ENCODE data around the gene RASGRF2. TPM values are rescaled to one million over a fixed set of nuclear protein-coding genes. Genes with fewer than 3 reads are reported as not detected.

RASGRF2 gene
- total RNA-seq, 4 donors from 2014 or later, result 3.3 to 26.4 (median 12.3) TPM

DNA sequence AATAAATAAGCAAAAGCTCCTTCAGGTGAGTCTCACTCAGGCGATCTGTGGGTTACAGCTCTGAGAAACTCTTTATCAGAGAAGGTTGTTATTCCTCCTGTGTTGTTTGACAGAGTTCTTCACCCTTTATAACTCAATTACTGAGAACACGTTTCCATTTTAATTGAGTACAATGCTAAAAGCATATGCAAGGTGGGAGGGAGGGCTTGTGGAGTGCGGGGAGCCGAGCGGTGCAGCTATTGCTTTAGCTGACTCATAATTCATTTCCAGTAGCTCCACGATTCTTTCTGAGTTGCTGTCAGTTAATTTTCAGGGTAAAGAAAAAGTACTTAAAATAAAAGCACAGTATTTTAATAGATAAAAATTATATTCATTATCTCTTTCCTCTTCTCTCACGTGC is 168.3 kb downstream of the RASGRF2 start:
- intact Hi-C loops (cut with DNase I; ENCODE audit: low total_unique reads), result no loop called here
- Histone ChIP-seq H3K27ac (no peak overlapping the region), H3K4me1 (no peaks in the 10 kb centered on the region), H3K27me3 (no peaks in the 10 kb centered on the region), H3K4me3 (no peak overlapping the region), H3K9me3 (no peaks in the 10 kb centered on the region), H3K36me3 (no peaks in the 10 kb centered on the region)
- no peak for DNase-seq
- TF ChIP-seq POLR2A (IDR thresholded peaks at IDR 0.05), result no peak
- TF ChIP-seq, protein P1, sequence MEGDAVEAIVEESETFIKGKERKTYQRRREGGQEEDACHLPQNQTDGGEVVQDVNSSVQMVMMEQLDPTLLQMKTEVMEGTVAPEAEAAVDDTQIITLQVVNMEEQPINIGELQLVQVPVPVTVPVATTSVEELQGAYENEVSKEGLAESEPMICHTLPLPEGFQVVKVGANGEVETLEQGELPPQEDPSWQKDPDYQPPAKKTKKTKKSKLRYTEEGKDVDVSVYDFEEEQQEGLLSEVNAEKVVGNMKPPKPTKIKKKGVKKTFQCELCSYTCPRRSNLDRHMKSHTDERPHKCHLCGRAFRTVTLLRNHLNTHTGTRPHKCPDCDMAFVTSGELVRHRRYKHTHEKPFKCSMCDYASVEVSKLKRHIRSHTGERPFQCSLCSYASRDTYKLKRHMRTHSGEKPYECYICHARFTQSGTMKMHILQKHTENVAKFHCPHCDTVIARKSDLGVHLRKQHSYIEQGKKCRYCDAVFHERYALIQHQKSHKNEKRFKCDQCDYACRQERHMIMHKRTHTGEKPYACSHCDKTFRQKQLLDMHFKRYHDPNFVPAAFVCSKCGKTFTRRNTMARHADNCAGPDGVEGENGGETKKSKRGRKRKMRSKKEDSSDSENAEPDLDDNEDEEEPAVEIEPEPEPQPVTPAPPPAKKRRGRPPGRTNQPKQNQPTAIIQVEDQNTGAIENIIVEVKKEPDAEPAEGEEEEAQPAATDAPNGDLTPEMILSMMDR (IDR thresholded peaks at IDR 0.05), result no peak

DNA sequence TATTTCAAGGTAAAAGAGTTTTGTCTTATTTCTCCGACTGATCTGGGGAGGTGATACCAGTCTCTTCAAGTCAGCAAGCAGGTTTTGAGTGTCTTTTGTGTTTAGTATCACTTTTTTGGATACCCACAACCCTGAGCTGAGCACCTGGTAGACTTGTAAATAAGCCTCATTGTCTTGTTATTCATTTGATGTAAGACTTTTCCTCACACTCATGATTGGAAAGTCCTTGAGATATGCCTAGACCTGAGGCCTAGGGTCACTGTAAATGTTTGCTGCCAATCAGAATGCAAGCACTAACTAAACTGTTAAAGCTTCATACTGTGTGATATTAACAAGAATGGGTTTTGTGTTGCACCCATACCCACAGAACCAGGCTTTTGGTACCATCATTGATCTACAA is 172.2 kb downstream of the RASGRF2 start:
- Histone ChIP-seq H3K9me3 (no peaks in the 10 kb centered on the region), H3K4me3 (no peak overlapping the region), H3K27ac (no peak overlapping the region), H3K4me1 (no peaks in the 10 kb centered on the region), H3K27me3 (no peaks in the 10 kb centered on the region), H3K36me3 (no peaks in the 10 kb centered on the region)
- no peak for DNase-seq
- TF ChIP-seq, protein P1 (IDR thresholded peaks at IDR 0.05), result no peak
- TF ChIP-seq POLR2A (IDR thresholded peaks at IDR 0.05), result no peak
- intact Hi-C loops (cut with DNase I; ENCODE audit: low total_unique reads), result no loop called here

DNA sequence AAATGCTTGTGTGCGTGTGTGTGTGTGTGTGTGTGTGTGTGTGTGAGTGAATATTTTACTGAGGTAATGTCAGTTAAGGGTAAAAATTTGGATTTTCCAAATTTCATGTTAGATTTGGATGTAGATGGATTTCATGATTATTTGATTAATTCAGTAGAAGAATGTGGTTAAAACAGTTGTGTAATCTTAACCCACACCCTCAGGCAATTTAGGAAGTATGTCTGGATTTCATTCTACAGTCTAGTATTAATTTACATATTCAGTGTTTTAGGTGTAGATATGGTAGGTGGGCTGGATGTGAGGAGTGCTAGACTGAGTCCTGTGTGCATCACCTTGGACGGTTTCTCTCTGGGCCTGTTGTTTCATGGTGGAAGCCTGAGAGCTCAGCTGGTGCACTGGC is 173.9 kb downstream of the RASGRF2 start:
- intact Hi-C loops (cut with DNase I; ENCODE audit: low total_unique reads), result no loop called here
- no peak overlapping the region for H3K27ac ChIP-seq
- TF ChIP-seq, protein P1 (IDR thresholded peaks at IDR 0.05), result no peak
- no peak for TF ChIP-seq POLR2A (IDR thresholded peaks at IDR 0.05)
- no peak for DNase-seq
- no peaks in the 10 kb centered on the region for H3K27me3 ChIP-seq
- no peaks in the 10 kb centered on the region for H3K9me3 ChIP-seq
- no peaks in the 10 kb centered on the region for H3K36me3 ChIP-seq
- no peaks in the 10 kb centered on the region for H3K4me1 ChIP-seq
- H3K4me3 ChIP-seq, result no peak overlapping the region

DNA sequence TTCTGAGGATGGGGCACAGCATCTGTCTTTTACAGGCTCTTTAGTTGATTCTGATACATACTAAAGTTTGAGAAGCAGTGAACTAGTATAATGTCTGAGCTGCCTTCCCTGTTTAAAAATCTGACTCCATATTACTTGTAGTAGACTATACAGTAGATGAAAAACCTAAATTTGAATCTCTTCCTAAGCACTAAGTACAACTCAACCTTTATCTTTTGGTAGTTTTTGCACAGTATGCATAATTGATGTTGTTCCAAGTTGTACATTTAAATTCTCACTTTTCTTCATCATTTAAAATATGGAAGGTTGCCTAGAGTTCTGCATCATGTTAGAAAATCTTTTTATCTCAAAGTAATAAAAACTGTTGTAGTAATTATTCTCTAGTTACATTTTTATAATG is 174.4 kb downstream of the RASGRF2 start:
- intact Hi-C loops (cut with DNase I; ENCODE audit: low total_unique reads), result no loop called here
- H3K4me1 ChIP-seq, result no peaks in the 10 kb centered on the region
- H3K36me3 ChIP-seq, result no peaks in the 10 kb centered on the region
- no peak for DNase-seq
- no peaks in the 10 kb centered on the region for H3K9me3 ChIP-seq
- no peak overlapping the region for H3K4me3 ChIP-seq
- H3K27ac ChIP-seq, result no peak overlapping the region
- no peaks in the 10 kb centered on the region for H3K27me3 ChIP-seq
- no peak for TF ChIP-seq POLR2A (IDR thresholded peaks at IDR 0.05)
- TF ChIP-seq, protein P1 (IDR thresholded peaks at IDR 0.05), result no peak

DNA sequence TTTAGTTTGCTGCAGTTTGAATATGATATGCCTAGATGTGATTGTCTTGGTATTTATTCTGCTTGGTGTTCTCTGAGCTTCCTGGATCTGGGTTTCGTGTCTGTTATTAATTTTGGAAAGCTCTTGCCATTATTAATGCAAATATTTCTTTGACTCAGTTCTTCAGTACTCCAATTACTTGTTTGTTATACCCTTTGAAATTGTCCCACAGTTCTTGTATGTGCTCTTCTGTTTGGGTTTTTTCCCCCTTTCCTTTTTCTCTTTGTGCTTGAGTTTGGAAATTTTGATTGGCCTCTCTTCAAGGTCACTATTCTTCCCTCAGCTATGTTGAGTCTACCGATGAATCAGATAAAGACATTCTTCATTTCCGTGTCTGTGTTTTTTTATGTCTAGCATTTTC is 176.4 kb downstream of the RASGRF2 start:
- TF ChIP-seq, protein P1 (IDR thresholded peaks at IDR 0.05), result no peak
- TF ChIP-seq POLR2A (IDR thresholded peaks at IDR 0.05), result no peak
- H3K27ac ChIP-seq, result no peak overlapping the region
- no peak overlapping the region for H3K4me3 ChIP-seq
- no peaks in the 10 kb centered on the region for H3K4me1 ChIP-seq
- intact Hi-C loops (cut with DNase I; ENCODE audit: low total_unique reads), result no loop called here
- H3K9me3 ChIP-seq, result no peaks in the 10 kb centered on the region
- no peak for DNase-seq
- no peaks in the 10 kb centered on the region for H3K36me3 ChIP-seq
- no peaks in the 10 kb centered on the region for H3K27me3 ChIP-seq

All from uterus (tissue), 4 donors.